Measurements from ENCODE around the gene ZNF302.
A peak's percentile ranks its signal among the peaks of the same experiment; 100 is the strongest.
"Not testable (repeated sequence)": the region's sequence is repeated elsewhere in the genome, so short reads cannot be mapped to it uniquely, and the experiment has no call there.

ZNF302 gene

GRCh38 chr19:34677386-34678084 is at the start of gene ZNF302:
ZNF302 (plus strand) TSS chr19:34677678; CDS start chr19:34678805, 1,127 bp downstream.
- peak; percentile 97 for DNase-seq (ENCODE audit: low read depth)

- DNase-seq (ENCODE audit: low read depth), result no peak
These were observed 43.7 kb upstream of the ZNF302 start for GRCh38 chr19:34633802-34634201.

GRCh38 chr19:34639491-34640085 is 37.9 kb upstream of the ZNF302 start:
- DNase-seq (ENCODE audit: low read depth), result peak; percentile 74

GRCh38 chr19:34642241-34642640 is 35.2 kb upstream of the ZNF302 start:
- DNase-seq (ENCODE audit: low read depth), result no peak

- no peak for DNase-seq (ENCODE audit: low read depth)
These were observed 32.5 kb upstream of the ZNF302 start for GRCh38 chr19:34644991-34645461.

GRCh38 chr19:34645551-34645950 is 31.9 kb upstream of the ZNF302 start:
- no peak for DNase-seq (ENCODE audit: low read depth)

- DNase-seq (ENCODE audit: low read depth), result no peak
These were observed 27.5 kb upstream of the ZNF302 start for GRCh38 chr19:34649886-34650543.

- DNase-seq (ENCODE audit: low read depth), result no peak
These were observed 25.7 kb upstream of the ZNF302 start for GRCh38 chr19:34651747-34652146.

- DNase-seq (ENCODE audit: low read depth), result no peak
These were observed 22.7 kb upstream of the ZNF302 start for GRCh38 chr19:34654796-34655195.

GRCh38 chr19:34655651-34656050 is 21.8 kb upstream of the ZNF302 start:
- no peak for DNase-seq (ENCODE audit: low read depth)

- DNase-seq (ENCODE audit: low read depth), result no peak
These were observed 16.1 kb upstream of the ZNF302 start for GRCh38 chr19:34661357-34661756.

GRCh38 chr19:34662919-34663318 is 14.6 kb upstream of the ZNF302 start:
- peak; percentile 19 for DNase-seq (ENCODE audit: low read depth)

- no peak for DNase-seq (ENCODE audit: low read depth)
These were observed 13.3 kb upstream of the ZNF302 start for GRCh38 chr19:34664168-34664567.

- no peak for DNase-seq (ENCODE audit: low read depth)
These were observed 12.6 kb upstream of the ZNF302 start for GRCh38 chr19:34664870-34665269.

GRCh38 chr19:34665275-34665674 is 12.2 kb upstream of the ZNF302 start:
- not testable (repeated sequence) for DNase-seq (ENCODE audit: low read depth)

GRCh38 chr19:34666200-34666957 is 11.1 kb upstream of the ZNF302 start:
- no peak for DNase-seq (ENCODE audit: low read depth)

GRCh38 chr19:34666958-34667265 is 10.6 kb upstream of the ZNF302 start:
- DNase-seq (ENCODE audit: low read depth), result no peak

GRCh38 chr19:34667349-34668076 is 10.0 kb upstream of the ZNF302 start:
- peak; percentile 41 for DNase-seq (ENCODE audit: low read depth)

GRCh38 chr19:34668077-34668689 is 9.3 kb upstream of the ZNF302 start:
- not testable (repeated sequence) for DNase-seq (ENCODE audit: low read depth)

GRCh38 chr19:34668690-34669089 is 8.8 kb upstream of the ZNF302 start:
- not testable (repeated sequence) for DNase-seq (ENCODE audit: low read depth)

- DNase-seq (ENCODE audit: low read depth), result no peak
These were observed 8.2 kb upstream of the ZNF302 start for GRCh38 chr19:34669305-34669704.
